Omental fat pad (tissue), 4 donors: Measurements from ENCODE around the gene NKAIN2. TPM values are rescaled to one million over a fixed set of nuclear protein-coding genes. Genes with fewer than 3 reads are reported as not detected.
"Not testable (repeated sequence)": the region's sequence is repeated elsewhere in the genome, so short reads cannot be mapped to it uniquely, and the experiment has no call there.

Source experiments
- ATAC-seq: fragments of 150-250 bp; one replicate; pipeline ENCODE4 v1.9.1; 2016; ENCODE audit warnings: mild to moderate bottlenecking, moderate library complexity; ENCODE audit not compliant: low FRiP score
- DNase-seq: peaks from one replicate; pipeline ENCODE4 v3.0.0-alpha.2; 2019; ENCODE audit warnings: low spot score
- total RNA-seq, 4 donors: library from RNA; depleted of rRNA; stranded (reverse); fragments of >200 nt; gene quantifications; one replicate each; pipeline ENCODE4 v1.1.0, GENCODE V29; 2016
- TF ChIP-seq, protein P1 (sequence below), 3 donors: fragments of 450-650 bp; IDR thresholded peaks; one replicate each; pipeline ENCODE4 v1.5.1; 2016 to 2017; ENCODE audit warnings: antibody characterized with exemption in 3 of 3, mild to moderate bottlenecking in 3 of 3, moderate library complexity in 2 of 3

The NKAIN2 gene
- total RNA-seq, 4 donors from 2014 or later = not detected

DNA sequence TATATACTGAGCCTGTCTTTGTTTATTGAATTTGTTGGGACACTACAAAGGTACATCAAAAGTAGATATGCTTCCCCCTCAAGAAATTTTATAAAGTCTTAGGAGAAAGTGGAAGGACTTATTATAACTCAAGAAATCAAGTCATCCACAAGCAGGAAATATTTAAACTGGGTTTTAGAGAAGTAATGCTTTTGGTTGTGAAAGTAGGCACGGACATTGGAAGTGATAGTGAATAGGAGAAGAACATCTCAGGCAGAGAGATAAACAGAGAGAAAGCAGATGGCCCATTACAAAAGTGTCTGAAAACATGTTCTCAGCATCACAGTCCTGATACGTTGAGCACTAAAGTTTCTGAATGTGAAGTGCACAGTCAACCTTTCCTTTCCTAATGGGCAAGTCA is 742.9 kb downstream of the NKAIN2 start:
- ATAC-seq (no peak), DNase-seq (no peak)
- TF ChIP-seq, protein P1, sequence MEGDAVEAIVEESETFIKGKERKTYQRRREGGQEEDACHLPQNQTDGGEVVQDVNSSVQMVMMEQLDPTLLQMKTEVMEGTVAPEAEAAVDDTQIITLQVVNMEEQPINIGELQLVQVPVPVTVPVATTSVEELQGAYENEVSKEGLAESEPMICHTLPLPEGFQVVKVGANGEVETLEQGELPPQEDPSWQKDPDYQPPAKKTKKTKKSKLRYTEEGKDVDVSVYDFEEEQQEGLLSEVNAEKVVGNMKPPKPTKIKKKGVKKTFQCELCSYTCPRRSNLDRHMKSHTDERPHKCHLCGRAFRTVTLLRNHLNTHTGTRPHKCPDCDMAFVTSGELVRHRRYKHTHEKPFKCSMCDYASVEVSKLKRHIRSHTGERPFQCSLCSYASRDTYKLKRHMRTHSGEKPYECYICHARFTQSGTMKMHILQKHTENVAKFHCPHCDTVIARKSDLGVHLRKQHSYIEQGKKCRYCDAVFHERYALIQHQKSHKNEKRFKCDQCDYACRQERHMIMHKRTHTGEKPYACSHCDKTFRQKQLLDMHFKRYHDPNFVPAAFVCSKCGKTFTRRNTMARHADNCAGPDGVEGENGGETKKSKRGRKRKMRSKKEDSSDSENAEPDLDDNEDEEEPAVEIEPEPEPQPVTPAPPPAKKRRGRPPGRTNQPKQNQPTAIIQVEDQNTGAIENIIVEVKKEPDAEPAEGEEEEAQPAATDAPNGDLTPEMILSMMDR (IDR thresholded peaks at IDR 0.05) = no peak

DNA sequence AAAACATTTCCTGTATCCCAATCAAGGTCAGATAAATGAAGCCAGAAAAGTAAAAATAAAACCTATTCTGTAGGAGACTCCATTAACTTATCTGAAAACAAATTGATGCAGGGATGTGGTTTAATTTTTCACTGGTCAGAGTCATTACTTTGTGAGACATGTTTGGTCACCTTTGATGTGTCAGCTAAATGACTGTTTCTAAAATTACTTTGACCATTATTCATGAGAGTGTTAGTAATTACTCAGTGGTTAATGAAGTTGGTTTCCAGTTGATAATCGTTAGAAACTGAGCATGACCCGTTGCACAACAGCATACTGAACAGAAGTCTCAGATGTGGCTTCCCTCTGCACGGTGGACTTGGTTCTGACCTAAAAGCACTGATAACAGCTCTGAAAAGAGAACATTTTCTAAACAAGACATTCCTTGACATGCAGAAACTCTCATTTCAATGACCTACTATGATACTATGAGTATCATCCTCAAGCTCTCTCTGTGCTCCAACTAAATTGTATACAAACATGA is 748.1 kb downstream of the NKAIN2 start:
- ATAC-seq (no peak), DNase-seq (no peak)
- TF ChIP-seq, protein P1 (IDR thresholded peaks at IDR 0.05) = no peak

DNA sequence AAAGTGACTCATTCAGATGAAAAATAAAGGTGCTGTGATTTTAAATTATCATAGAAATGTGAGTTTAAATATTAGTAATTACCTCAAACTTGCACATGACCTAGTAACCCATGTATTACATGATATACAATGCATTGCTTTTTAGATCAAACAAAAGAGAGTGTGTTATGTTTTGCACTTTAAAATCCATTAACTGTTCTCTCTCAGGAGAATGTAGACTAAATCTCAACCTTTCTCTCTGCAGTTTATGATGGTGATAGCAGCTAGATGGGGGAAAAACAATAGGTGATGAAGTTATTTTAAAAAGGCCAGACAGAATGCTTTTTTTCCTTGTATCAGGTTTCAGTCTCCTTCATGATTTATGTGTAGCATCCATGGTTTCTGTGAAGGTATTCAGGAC is 754.2 kb downstream of the NKAIN2 start:
- ATAC-seq (no peak), DNase-seq (no peak)
- TF ChIP-seq, protein P1 (IDR thresholded peaks at IDR 0.05) = no peak

DNA sequence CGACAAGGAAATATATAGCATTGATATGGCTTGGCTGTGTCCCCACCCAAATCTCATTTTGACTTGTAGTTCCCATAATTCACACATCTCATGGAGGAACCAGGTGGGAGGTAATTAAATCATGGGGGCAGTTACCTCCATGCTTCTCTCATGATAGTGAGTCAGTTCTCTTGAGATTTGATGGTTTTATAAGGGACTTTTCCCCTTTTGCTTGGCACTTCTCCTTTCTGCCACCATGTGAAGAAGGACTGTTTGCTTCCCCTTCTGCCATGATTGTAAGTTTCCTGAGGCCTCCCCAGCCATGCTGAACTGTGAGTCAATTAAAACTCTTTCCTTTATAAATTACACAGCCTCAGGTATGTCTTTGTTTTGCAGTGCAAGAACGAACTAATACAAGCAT is 756.4 kb downstream of the NKAIN2 start:
- ATAC-seq, DNase-seq: not testable (repeated sequence)

DNA sequence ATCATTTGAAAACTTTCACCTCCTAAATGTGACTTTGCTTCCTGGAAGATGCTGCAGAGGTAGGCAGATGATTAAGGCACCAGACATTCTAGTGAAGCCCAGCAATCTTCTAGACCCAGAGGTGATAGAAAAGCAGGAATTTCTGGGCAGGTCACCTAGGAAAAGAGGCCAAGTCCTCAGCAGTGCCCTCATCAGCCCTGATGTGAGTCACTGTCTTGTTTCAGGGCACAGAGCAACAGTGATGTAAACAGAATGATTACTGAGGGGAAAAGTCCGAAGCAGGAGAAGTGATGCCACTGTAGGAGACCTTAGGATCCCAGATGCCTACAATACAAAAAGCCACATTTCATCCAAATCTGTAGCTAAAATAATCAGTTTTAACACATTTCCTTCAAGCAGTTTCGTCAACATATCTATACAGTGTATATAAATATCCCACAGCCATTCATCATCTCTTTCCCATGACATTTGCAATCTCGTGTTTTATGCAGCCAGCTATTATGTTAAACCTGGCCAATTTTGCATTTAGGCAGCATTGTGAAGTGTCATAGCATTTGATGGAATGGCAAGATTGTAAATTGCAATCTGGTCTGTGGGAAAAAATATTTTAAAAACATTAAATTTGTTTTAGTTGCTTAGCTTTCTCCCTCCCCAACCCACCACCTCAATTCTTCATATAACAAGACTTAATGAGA is 757.4 kb downstream of the NKAIN2 start:
- no peak for DNase-seq
- ATAC-seq = no peak
- TF ChIP-seq, protein P1 (IDR thresholded peaks at IDR 0.05) = no peak

DNA sequence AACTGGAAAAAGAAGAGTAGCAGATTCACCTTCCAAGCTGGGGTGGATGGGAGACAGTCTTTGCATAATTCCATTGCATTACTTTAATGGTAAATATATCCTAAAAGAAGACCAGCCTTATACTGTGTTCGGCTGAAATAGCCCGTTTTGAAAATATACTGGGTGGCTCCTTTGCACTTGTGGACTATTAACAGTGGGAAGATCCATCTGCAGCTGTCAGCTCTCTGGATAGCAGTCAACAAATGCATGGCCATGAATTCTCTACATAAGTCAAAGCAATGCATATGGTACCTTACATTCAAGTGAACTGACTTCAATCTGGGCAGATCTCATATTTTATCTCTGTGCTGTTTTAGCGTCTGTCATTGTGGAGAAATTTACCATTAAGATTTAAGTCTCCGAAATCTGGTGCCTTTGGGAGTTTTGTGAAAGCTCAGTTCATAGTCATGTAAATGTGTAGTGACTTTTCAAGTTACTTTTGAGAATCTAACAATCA is 758.0 kb downstream of the NKAIN2 start:
- DNase-seq (no peak), ATAC-seq (no peak)
- TF ChIP-seq, protein P1 (IDR thresholded peaks at IDR 0.05) = no peak

DNA sequence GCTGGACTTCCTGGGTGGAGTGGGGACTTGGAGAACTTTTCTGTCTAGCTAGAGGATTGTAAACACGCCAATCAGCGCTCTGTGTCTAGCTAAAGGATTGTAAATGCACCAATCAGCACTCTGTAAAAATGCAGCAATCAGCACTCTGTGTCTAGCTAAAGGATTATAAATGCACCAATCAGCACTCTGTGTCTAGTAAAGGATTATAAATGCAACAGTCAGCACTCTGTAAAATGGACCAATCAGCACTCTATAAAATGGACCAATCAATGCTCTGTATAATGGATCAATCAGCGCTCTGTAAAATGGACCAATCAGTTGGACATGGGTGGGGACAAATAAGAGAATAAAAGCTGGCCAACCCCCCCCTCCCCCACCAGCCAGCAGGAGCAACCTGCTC is 760.5 kb downstream of the NKAIN2 start:
- ATAC-seq, DNase-seq: not testable (repeated sequence)

DNA sequence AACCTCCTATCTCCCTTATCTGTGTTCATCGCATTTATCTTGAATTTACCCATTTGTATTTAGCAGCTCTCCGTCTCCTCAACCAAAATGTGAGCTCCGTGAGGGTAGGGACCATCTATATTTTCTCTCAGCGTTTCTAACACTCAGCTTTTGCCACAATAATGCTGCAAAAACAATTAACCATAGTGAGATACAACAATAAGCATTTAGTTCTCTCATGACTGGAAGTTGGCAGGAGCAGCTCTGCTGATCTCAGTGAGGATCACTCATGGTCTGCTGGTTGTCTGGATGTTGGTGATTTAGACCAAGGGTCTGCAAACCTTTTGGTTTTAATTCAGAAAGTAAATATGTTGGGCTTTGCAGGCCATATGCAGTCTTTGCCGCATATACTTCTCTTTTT is 763.7 kb downstream of the NKAIN2 start:
- no peak for ATAC-seq
- TF ChIP-seq, protein P1 (IDR thresholded peaks at IDR 0.05) = no peak
- no peak for DNase-seq
